ENCODE measurements around the gene ECI2. TPM values are rescaled to one million over a fixed set of nuclear protein-coding genes. Genes with fewer than 3 reads are reported as not detected.
A peak's percentile ranks its signal among the peaks of the same experiment; 100 is the strongest.
"Not testable (repeated sequence)": the region's sequence is repeated elsewhere in the genome, so short reads cannot be mapped to it uniquely, and the experiment has no call there.

Gene ECI2
- total and polyA plus RNA-seq, 4 experiments from 2014 or later: 53.9 to 68.6 (median 62.9) TPM

DNA sequence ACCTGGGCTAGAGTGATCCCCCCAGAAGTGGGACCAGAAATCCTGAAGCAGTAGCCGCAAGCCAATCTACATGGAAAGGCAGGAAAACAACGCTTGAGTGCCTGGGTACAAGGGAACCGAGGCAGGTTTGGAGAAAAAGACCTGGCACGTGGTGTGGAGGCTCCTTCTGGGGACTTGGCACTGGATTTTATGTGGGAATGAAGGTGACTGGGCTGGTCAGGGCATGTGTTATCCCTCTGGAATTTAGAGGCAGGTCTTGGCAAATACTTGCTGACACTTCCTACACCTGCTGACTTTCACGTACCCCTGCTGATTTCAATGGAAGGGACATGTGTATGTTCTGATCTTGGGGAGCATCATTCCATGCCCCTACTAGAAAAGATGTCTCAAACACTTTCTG, 31.4 kb downstream of the ECI2 start:
- H3K27me3 Mint-ChIP-seq: peaks cover 0 to 4% of the 10 kb centered on the region in 2 donors
- Histone ChIP-seq H3K9me3 (ENCODE audit: control insufficient read depth in 1 of 2, low read length in 2 of 2) (no peaks in the 10 kb centered on the region), H3K4me3 (ENCODE audit: low read length in 2 of 2) (no peak overlapping the region), H3K4me1 (ENCODE audit: insufficient read depth, low read length) (no peaks in the 10 kb centered on the region), H3K36me3 (ENCODE audit: insufficient read depth, low read length) (no peaks in the 10 kb centered on the region), H3K27me3 (ENCODE audit: insufficient read depth, low read length) (no peaks in the 10 kb centered on the region), H3K27ac (ENCODE audit: low read depth, low read length) (no peak overlapping the region)
- intact Hi-C loops (cut with micrococcal nuclease): no loop called here
- H3K27ac Mint-ChIP-seq: no peak overlapping the region
- no peaks in the 10 kb centered on the region for H3K36me3 Mint-ChIP-seq
- no peak for DNase-seq
- POLR2A ChIA-PET (ENCODE audit: partially characterized antibody): no interaction called here
- H3K9me3 Mint-ChIP-seq: no peaks in the 10 kb centered on the region
- H3K4me1 Mint-ChIP-seq: no peaks in the 10 kb centered on the region
- no peak overlapping the region for H3K4me3 Mint-ChIP-seq
- CTCF ChIA-PET (ENCODE audit: partially characterized antibody): no interaction called here

DNA sequence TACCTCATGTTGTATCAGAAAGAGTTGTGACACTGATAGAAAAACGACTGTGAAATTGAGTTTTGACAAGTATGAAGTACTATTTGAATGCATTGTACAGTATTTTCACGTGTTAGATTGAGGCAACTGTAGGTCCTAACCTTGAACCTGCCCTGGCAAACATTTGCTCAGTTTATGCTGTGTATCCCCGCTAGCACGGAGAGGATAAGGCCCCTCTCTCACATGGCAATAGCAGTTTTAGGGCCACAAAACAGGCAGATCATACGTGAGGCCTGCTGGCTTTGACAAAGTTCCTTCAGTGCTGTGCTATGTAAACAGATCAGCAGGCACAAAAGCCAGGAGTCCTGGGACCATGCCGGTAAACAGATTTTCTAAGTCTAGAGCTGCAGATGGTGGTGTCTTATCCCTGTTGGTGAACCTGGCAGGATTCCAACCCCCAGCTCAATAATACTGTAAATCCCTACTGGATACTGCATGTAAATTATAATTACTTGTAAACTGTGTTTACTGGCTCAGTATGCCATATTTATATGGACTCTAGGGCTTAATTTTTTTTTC, 32.6 kb downstream of the ECI2 start:
- CTCF ChIA-PET (ENCODE audit: partially characterized antibody): no interaction called here

DNA sequence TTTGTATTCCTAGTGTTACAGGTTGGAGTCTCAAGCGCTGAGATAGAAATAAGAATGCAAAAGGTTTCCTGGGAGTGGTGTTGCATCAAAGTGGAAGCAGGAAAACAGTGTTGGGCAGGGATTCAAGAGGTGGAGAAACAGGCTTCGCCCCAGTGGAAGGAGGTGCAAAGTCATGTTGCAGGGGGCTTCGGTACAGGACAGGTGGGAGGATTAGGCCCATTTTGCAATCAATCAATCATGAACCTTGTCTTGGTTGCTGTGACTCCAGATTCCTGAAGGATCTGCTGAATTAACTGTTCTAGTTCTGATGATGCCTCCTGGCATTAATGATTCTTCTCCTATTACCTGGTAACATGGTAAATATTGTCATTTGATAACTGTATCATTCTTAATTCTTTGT, 34.1 kb downstream of the ECI2 start:
- intact Hi-C loops (cut with micrococcal nuclease): no loop called here
- Mint-ChIP-seq H3K9me3 (no peaks in the 10 kb centered on the region), H3K36me3 (no peaks in the 10 kb centered on the region), H3K4me3 (no peak overlapping the region), H3K4me1 (no peaks in the 10 kb centered on the region), H3K27ac (no peak overlapping the region), H3K27me3 (peaks cover 0 to 5% of the 10 kb centered on the region in 2 donors)
- Histone ChIP-seq H3K27me3 (ENCODE audit: insufficient read depth, low read length) (no peaks in the 10 kb centered on the region), H3K9me3 (ENCODE audit: control insufficient read depth in 1 of 2, low read length in 2 of 2) (no peaks in the 10 kb centered on the region), H3K4me1 (ENCODE audit: insufficient read depth, low read length) (no peaks in the 10 kb centered on the region), H3K4me3 (ENCODE audit: low read length in 2 of 2) (no peak overlapping the region), H3K36me3 (ENCODE audit: insufficient read depth, low read length) (no peaks in the 10 kb centered on the region), H3K27ac (ENCODE audit: low read depth, low read length) (no peak overlapping the region)
- DNase-seq: no peak
- CTCF ChIA-PET (ENCODE audit: partially characterized antibody): no interaction called here
- POLR2A ChIA-PET (ENCODE audit: partially characterized antibody): no interaction called here

More for the DNA sequence above, 32.6 kb downstream of the ECI2 start:
- Mint-ChIP-seq H3K36me3 (no peaks in the 10 kb centered on the region), H3K27ac (no peak overlapping the region), H3K27me3 (peaks cover 0 to 5% of the 10 kb centered on the region in 2 donors), H3K9me3 (no peaks in the 10 kb centered on the region), H3K4me3 (no peak overlapping the region), H3K4me1 (no peaks in the 10 kb centered on the region)
- H3K4me3 ChIP-seq (ENCODE audit: low read length in 2 of 2): no peak overlapping the region
- DNase-seq: no peak
- intact Hi-C loops (cut with micrococcal nuclease): no loop called here
- no peak overlapping the region for H3K27ac ChIP-seq (ENCODE audit: low read depth, low read length)
- H3K9me3 ChIP-seq (ENCODE audit: control insufficient read depth in 1 of 2, low read length in 2 of 2): no peaks in the 10 kb centered on the region
- H3K36me3 ChIP-seq (ENCODE audit: insufficient read depth, low read length): no peaks in the 10 kb centered on the region
- no peaks in the 10 kb centered on the region for H3K4me1 ChIP-seq (ENCODE audit: insufficient read depth, low read length)
- no peaks in the 10 kb centered on the region for H3K27me3 ChIP-seq (ENCODE audit: insufficient read depth, low read length)
- POLR2A ChIA-PET (ENCODE audit: partially characterized antibody): no interaction called here

- Histone ChIP-seq H3K4me3 (ENCODE audit: low read length in 2 of 2) (no peak overlapping the region), H3K27ac (ENCODE audit: low read depth, low read length) (no peak overlapping the region), H3K27me3 (ENCODE audit: insufficient read depth, low read length) (no peaks in the 10 kb centered on the region), H3K36me3 (ENCODE audit: insufficient read depth, low read length) (no peaks in the 10 kb centered on the region), H3K4me1 (ENCODE audit: insufficient read depth, low read length) (no peaks in the 10 kb centered on the region), H3K9me3 (ENCODE audit: control insufficient read depth in 1 of 2, low read length in 2 of 2) (no peaks in the 10 kb centered on the region)
- Mint-ChIP-seq H3K36me3 (no peaks in the 10 kb centered on the region), H3K4me1 (no peaks in the 10 kb centered on the region), H3K27ac (peak overlapping the region in 1 of 7 donors; percentile 0), H3K9me3 (no peaks in the 10 kb centered on the region), H3K27me3 (peaks cover 0 to 5% of the 10 kb centered on the region in 2 donors), H3K4me3 (no peak overlapping the region)
- ChIA-PET POLR2A (ENCODE audit: partially characterized antibody) (no interaction called here), CTCF (ENCODE audit: partially characterized antibody) (no interaction called here)
- DNase-seq: no peak
- intact Hi-C loops (cut with micrococcal nuclease): no loop called here
Observed at GRCh38 chr6:4100655-4101054, 34.7 kb downstream of the ECI2 start.

GRCh38 chr6:4093288-4093687, 42.1 kb downstream of the ECI2 start:
- H3K36me3 ChIP-seq (ENCODE audit: insufficient read depth, low read length): no peaks in the 10 kb centered on the region
- Mint-ChIP-seq H3K36me3 (no peaks in the 10 kb centered on the region), H3K4me1 (no peaks in the 10 kb centered on the region), H3K4me3 (no peak overlapping the region), H3K9me3 (no peaks in the 10 kb centered on the region), H3K27me3 (no peaks in the 10 kb centered on the region), H3K27ac (no peak overlapping the region)
- no peak for DNase-seq
- POLR2A ChIA-PET (ENCODE audit: partially characterized antibody): no interaction called here
- intact Hi-C loops (cut with micrococcal nuclease): no loop called here
- no peak overlapping the region for H3K27ac ChIP-seq (ENCODE audit: low read depth, low read length)
- no peak overlapping the region for H3K4me3 ChIP-seq (ENCODE audit: low read length in 2 of 2)
- no peaks in the 10 kb centered on the region for H3K27me3 ChIP-seq (ENCODE audit: insufficient read depth, low read length)
- no peaks in the 10 kb centered on the region for H3K9me3 ChIP-seq (ENCODE audit: control insufficient read depth in 1 of 2, low read length in 2 of 2)
- H3K4me1 ChIP-seq (ENCODE audit: insufficient read depth, low read length): no peaks in the 10 kb centered on the region
- CTCF ChIA-PET (ENCODE audit: partially characterized antibody): no interaction called here

DNA sequence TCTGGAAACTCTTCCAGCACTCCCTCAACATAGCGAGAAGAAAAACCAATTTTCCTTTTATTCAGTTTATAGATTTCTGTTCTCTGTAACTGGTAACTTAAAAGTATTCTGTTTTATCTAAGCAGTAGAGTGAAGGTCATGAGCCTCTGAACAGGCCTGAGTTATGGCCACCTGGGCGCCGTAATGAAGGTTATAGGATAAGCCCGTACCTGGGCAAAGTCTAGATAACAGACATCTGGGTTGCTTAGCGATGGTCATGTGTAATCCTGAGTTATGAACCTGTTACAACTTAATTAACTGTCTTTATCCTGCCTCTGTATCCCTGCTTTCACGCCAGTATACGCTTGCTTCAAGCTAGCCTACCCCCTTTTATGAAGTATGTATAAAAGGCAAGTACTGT, 43.4 kb downstream of the ECI2 start:
- H3K27ac Mint-ChIP-seq: no peak overlapping the region
- no peak overlapping the region for H3K4me3 Mint-ChIP-seq
- Histone ChIP-seq H3K36me3 (ENCODE audit: insufficient read depth, low read length) (no peaks in the 10 kb centered on the region), H3K27me3 (ENCODE audit: insufficient read depth, low read length) (no peaks in the 10 kb centered on the region), H3K4me3 (ENCODE audit: low read length in 2 of 2) (no peak overlapping the region), H3K9me3 (ENCODE audit: control insufficient read depth in 1 of 2, low read length in 2 of 2) (no peaks in the 10 kb centered on the region), H3K4me1 (ENCODE audit: insufficient read depth, low read length) (no peaks in the 10 kb centered on the region), H3K27ac (ENCODE audit: low read depth, low read length) (no peak overlapping the region)
- intact Hi-C loops (cut with micrococcal nuclease): no loop called here
- ChIA-PET POLR2A (ENCODE audit: partially characterized antibody) (no interaction called here), CTCF (ENCODE audit: partially characterized antibody) (interaction anchor here (1.0 kb wide), 1 partner anchor 64 kb away, joined by 3 read pairs; no protein-coding TSS in a partner anchor)
- no peak for DNase-seq
- H3K27me3 Mint-ChIP-seq: no peaks in the 10 kb centered on the region
- H3K4me1 Mint-ChIP-seq: no peaks in the 10 kb centered on the region
- H3K36me3 Mint-ChIP-seq: no peaks in the 10 kb centered on the region
- H3K9me3 Mint-ChIP-seq: no peaks in the 10 kb centered on the region

GRCh38 chr6:4090043-4090442, 45.3 kb downstream of the ECI2 start:
- H3K9me3 Mint-ChIP-seq; H3K4me3 ChIP-seq (ENCODE audit: low read length in 2 of 2); H3K27ac Mint-ChIP-seq; H3K4me1 Mint-ChIP-seq; POLR2A ChIA-PET (ENCODE audit: partially characterized antibody); H3K9me3 ChIP-seq (ENCODE audit: control insufficient read depth in 1 of 2, low read length in 2 of 2); H3K27ac ChIP-seq (ENCODE audit: low read depth, low read length); CTCF ChIA-PET (ENCODE audit: partially characterized antibody); DNase-seq; H3K27me3 ChIP-seq (ENCODE audit: insufficient read depth, low read length); intact Hi-C loops (cut with micrococcal nuclease); H3K36me3 ChIP-seq (ENCODE audit: insufficient read depth, low read length); H3K27me3 Mint-ChIP-seq; H3K4me3 Mint-ChIP-seq; H3K4me1 ChIP-seq (ENCODE audit: insufficient read depth, low read length); H3K36me3 Mint-ChIP-seq: not testable (repeated sequence)

DNA sequence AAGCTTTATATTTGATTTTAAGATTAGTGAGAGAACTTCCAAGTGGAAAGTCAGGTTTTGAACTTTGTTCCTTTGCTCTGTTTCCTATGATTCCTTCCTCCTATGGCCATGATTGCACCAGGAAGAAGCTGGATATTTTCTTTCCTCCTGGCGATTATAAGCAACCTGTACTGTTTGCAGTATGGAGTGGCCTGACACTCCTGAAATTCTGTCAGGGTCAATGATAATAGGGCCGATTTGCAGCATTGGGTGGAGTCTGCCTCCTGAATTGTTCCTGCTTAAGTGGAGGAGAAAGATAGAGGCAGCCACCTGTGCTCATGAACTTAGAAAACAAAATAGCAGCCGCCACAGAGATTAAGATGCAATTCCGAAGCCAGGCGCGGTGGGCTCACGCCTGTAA, 46.7 kb downstream of the ECI2 start:
- Mint-ChIP-seq H3K4me1 (no peaks in the 10 kb centered on the region), H3K9me3 (no peaks in the 10 kb centered on the region), H3K27me3 (peaks cover 0 to 2% of the 10 kb centered on the region in 2 donors), H3K36me3 (no peaks in the 10 kb centered on the region), H3K27ac (no peak overlapping the region), H3K4me3 (no peak overlapping the region)
- Histone ChIP-seq H3K9me3 (ENCODE audit: control insufficient read depth in 1 of 2, low read length in 2 of 2) (no peaks in the 10 kb centered on the region), H3K27ac (ENCODE audit: low read depth, low read length) (no peak overlapping the region), H3K27me3 (ENCODE audit: insufficient read depth, low read length) (no peaks in the 10 kb centered on the region), H3K4me1 (ENCODE audit: insufficient read depth, low read length) (no peaks in the 10 kb centered on the region), H3K36me3 (ENCODE audit: insufficient read depth, low read length) (no peaks in the 10 kb centered on the region), H3K4me3 (ENCODE audit: low read length in 2 of 2) (no peak overlapping the region)
- ChIA-PET CTCF (ENCODE audit: partially characterized antibody) (no interaction called here), POLR2A (ENCODE audit: partially characterized antibody) (no interaction called here)
- DNase-seq: no peak
- intact Hi-C loops (cut with micrococcal nuclease): no loop called here
